ENCODE results near the gene TJP2.

The TJP2 gene

GRCh38 chr9:69145144-69145715, 28.8 kb upstream of the TJP2 start:
- H3K4me3 ChIP-seq (ENCODE audit: low read depth, low read length) = no peak overlapping the region
- no peak for TF ChIP-seq CTCF (IDR thresholded peaks at IDR 0.05; ENCODE audit: low read depth, low read length, missing control alignments)
- DNase-seq (ENCODE audit: low read depth) = no peak
- in situ Hi-C loops (cut with HindIII; ENCODE audit: low sequenced_read_pairs) = no loop called here

- DNase-seq (ENCODE audit: low read depth) = no peak
- H3K4me3 ChIP-seq (ENCODE audit: low read depth, low read length) = no peak overlapping the region
- in situ Hi-C loops (cut with HindIII; ENCODE audit: low sequenced_read_pairs) = no loop called here
- TF ChIP-seq CTCF (IDR thresholded peaks at IDR 0.05; ENCODE audit: low read depth, low read length, missing control alignments) = no peak
These were observed 26.8 kb upstream of the TJP2 start for GRCh38 chr9:69147041-69147834.

DNA sequence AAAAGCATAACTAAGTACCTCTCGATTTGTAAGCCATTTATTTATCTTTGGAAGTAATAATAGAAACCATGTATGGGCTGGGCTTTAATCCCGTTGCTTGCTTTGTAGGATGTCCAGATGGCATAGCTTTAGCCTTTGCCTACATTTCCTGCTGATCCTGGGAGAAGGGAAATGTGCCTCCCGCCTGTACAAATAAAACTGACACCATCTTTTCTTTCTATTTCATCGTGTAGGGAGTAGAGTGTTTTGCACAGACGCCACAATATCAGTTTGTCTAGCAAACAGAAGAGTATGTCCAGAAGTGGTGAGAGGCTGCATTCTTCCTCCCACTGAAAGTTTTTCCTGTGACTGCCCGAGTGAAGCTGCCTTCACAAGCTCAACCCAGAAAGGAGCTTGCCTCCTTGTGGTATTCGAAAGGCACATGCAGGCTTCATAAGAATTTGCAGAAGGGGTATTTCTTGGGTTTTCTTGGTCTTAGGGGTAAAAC, 24.7 kb upstream of the TJP2 start:
- no peak for DNase-seq (ENCODE audit: low read depth)
- TF ChIP-seq CTCF (IDR thresholded peaks at IDR 0.05; ENCODE audit: low read depth, low read length, missing control alignments) = peak; percentile 41
- in situ Hi-C loops (cut with HindIII; ENCODE audit: low sequenced_read_pairs) = no loop called here
- no peak overlapping the region for H3K4me3 ChIP-seq (ENCODE audit: low read depth, low read length)

GRCh38 chr9:69151506-69151905, 22.6 kb upstream of the TJP2 start:
- no peak for TF ChIP-seq CTCF (IDR thresholded peaks at IDR 0.05; ENCODE audit: low read depth, low read length, missing control alignments)
- in situ Hi-C loops (cut with HindIII; ENCODE audit: low sequenced_read_pairs) = loop anchor here (5.0 kb wide), 1 partner anchor 36 kb away; no protein-coding TSS in a partner anchor
- DNase-seq (ENCODE audit: low read depth) = no peak
- no peak overlapping the region for H3K4me3 ChIP-seq (ENCODE audit: low read depth, low read length)

GRCh38 chr9:69153707-69154521, 20.2 kb upstream of the TJP2 start:
- no peak overlapping the region for H3K4me3 ChIP-seq (ENCODE audit: low read depth, low read length)
- DNase-seq (ENCODE audit: low read depth) = no peak
- in situ Hi-C loops (cut with HindIII; ENCODE audit: low sequenced_read_pairs) = loop anchor here (5.0 kb wide), 1 partner anchor 33 kb away; no protein-coding TSS in a partner anchor
- TF ChIP-seq CTCF (IDR thresholded peaks at IDR 0.05; ENCODE audit: low read depth, low read length, missing control alignments) = no peak

DNA sequence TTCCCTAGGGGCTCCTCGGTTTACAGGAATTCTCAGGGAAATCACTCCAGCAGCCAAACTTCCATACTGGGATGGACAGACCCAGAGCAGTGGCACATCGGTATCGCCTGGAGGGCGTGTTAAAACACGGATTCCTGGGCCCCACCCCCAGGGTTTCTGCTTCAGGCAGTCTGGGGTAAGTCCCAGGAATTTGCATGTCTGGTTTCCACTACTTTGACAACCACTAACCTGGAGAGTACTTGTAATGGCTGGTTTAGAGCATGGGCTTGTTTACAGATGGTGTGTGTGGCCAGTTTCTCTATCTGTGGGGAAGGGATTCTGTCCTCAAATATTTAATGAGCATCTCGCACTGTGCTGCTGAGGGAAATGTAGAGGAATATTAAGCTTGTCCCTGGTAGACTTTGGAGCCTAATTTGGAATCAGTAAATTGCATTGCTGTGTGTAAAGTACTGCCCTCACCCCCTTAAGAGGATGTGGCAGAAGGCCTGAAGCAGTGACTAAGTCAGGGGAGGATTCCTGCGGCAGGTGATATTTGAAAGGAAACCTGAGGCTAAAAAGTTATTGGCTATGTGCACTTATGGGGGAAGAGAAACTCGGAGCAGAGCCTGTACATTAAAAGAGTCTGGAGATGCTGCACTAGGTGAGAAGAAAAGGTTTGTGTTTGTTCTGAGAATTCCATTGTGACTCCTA, 18.6 kb upstream of the TJP2 start:
- in situ Hi-C loops (cut with HindIII; ENCODE audit: low sequenced_read_pairs) = no loop called here
- no peak for TF ChIP-seq CTCF (IDR thresholded peaks at IDR 0.05; ENCODE audit: low read depth, low read length, missing control alignments)
- H3K4me3 ChIP-seq (ENCODE audit: low read depth, low read length) = no peak overlapping the region
- no peak for DNase-seq (ENCODE audit: low read depth)

Data from astrocyte of the cerebellum (primary cell).